HG03196 (cell line): ENCODE data around the gene RELB.
"Not testable (repeated sequence)": the region's sequence is repeated elsewhere in the genome, so short reads cannot be mapped to it uniquely, and the experiment has no call there.

Experiments
- ATAC-seq: cut with Tn5 transposase; IDR thresholded peaks from one replicate; pipeline ENCODE4 v1.9.1; 2021; ENCODE audit not compliant: unreplicated experiment

Gene RELB

DNA sequence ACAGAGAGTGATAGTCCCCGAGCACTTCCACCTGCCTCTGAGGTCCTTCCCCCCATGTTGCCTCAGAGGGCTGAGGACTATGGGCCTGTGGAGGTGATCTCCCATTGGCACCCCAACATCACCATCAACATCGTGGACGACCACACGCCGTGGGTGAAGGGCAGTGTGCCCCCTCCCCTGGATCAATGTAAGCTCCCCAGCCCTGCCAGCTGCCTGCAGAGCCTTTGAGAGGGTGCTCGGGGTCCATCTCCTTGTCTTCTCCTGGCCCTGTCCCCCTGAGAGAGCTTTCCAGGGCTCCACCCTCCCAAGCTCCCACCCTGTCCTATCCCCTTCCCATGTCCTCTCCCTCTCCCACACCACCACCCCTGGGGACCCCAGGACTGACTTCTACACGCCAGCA, 14.9 kb upstream of the RELB start:
- no peak for ATAC-seq

DNA sequence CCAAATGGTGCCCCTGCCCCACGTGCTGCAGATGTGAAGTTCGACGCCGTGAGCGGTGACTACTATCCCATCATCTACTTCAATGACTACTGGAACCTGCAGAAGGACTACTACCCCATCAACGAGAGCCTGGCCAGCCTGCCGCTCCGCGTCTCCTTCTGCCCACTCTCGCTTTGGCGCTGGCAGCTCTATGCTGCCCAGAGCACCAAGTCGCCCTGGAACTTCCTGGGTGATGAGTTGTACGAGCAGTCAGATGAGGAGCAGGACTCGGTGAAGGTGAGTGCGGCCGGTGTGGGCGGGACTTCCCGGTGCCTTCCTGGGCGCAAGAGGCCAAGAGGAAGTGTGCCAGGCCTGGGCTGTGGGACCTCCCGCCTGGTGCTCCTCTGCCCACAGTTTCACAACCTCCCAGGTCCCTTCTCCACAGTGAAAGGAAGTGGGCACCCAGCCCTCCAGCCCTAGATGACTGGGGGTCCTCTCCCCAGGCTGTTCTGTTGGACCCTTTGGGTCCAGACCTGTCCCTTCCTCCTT, 14.1 kb upstream of the RELB start:
- no peak for ATAC-seq

DNA sequence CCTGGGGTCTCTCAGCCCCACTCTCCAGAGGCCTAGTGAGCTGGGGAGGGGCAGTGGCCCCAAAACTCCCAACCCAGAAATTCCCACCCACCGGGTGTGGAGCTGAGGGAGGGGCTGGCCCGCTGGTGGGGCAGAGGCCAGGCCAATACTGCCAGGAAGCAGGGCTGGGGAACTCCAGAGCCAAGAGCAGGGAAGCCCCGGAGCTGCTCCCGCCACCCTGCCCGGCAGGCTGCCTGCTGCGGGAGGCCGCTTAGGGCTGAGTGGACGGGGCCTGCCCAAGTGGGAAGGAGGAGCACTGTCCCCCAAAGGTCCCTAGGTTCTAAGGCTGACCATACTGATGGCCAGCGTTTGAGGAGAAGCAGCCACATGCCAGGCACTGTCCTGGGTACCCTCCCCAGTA, 13.0 kb upstream of the RELB start:
- no peak for ATAC-seq

DNA sequence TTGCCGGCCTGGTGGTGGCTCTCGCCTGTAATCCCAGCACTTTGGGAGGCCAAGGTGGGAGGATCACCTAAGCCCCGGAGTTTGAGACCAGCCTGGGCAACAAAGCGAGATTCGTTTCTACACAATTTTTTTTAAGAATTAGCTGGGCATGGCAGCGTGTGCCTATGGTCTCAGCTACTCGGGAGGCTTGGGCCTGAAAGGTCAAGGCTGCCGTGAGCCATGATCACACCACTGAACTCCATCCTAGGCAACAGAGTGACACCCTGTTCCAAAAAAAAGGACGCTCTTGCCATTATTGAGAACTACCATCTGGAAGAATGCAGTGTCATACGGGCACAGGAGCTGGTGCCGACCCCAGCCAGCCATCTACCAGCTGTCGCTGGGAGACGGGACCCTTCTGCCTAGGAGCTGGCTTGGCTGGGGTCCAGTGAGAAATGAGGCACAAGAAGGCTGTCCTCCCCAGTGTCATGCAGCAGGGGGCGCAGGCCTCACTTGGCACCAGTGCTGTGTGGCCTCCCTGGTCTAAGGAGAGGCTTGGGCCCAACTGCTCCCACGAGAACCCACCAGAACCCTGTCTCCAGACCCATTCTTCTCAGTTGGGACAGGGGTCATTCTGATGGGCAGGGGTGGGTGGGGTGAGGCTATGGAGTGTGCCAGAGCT, 12.2 kb upstream of the RELB start:
- ATAC-seq = no peak

DNA sequence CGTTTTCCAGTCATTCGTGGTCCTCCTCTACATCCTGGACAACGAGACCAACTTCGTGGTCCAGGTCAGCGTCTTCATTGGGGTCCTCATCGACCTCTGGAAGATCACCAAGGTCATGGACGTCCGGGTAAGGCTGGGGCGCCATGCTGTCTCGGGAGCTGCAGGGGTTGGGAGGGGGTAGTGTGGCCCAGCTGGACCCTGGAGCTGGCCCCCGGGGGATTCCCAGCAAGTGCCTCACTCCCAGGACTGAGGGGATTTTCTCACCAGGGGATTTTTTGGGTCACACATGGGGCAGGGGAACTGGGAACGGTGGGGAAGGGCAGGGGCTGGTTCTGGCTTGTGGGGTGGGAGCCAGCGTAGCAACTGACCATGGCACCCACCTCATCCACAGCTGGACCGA, 10.8 kb upstream of the RELB start:
- ATAC-seq = no peak

DNA sequence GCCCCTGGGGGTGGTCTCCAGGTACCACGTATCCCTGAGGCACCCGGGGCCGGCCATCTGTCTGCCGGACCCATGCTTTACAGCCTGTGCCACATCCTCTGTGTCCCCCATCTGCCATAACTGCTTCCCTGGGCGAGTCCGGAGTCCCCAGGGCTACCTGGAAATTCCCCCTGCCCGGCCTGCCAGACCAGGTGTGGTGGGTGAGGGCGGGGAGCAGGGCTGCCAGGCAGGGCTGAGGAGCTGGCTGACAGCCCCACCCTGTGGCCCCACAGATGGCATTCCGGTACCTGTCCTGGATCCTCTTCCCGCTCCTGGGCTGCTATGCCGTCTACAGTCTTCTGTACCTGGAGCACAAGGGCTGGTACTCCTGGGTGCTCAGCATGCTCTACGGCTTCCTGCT, 10.3 kb upstream of the RELB start:
- ATAC-seq = no peak

DNA sequence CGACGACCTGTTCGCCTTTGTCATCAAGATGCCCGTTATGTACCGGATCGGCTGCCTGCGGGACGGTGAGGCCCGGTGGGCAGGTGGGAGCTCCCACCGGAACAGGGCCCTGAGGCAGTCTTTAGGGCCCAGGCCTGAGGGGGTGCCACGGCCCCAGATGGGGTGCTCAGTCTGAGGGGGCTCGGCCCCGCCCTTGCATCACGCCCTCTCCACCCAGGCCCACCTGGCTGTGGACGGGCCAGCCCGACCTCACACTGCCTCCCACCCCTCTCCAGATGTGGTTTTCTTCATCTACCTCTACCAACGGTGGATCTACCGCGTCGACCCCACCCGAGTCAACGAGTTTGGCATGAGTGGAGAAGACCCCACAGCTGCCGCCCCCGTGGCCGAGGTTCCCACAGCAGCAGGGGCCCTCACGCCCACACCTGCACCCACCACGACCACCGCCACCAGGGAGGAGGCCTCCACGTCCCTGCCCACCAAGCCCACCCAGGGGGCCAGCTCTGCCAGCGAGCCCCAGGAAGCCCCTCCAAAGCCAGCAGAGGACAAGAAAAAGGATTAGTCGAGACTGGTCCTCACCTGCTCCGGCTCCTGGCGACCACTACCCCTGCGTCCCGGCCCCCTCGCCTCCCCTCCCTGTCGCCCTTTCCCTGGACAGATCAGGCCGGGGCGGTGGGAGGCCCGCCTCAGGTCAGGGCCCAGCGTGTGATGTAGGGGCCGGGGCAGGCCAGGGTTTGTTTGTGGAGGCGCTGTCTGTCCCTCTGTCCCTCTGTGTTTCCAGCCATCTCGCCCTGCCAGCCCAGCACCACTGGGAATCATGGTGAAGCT, 8.7 kb upstream of the RELB start:
- no peak for ATAC-seq

DNA sequence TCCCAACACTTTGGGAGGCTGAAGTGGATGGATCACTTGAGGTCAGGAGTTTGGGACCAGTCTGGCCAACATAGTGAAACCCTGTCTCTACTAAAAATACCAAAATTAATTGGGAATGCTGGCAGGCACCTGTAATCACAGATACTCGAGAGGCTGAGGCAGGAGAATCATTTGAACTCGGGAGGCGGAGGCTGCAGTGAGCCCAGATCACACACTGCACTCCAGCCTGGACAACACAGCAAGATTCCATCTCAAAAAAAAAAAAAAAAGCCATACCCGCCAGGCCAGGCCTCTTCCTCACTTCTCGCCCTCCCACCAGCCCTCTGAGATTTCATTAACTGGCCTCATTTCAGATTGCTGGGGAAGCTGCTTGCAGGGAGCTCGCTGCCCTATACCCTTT, 7.7 kb upstream of the RELB start:
- no peak for ATAC-seq

DNA sequence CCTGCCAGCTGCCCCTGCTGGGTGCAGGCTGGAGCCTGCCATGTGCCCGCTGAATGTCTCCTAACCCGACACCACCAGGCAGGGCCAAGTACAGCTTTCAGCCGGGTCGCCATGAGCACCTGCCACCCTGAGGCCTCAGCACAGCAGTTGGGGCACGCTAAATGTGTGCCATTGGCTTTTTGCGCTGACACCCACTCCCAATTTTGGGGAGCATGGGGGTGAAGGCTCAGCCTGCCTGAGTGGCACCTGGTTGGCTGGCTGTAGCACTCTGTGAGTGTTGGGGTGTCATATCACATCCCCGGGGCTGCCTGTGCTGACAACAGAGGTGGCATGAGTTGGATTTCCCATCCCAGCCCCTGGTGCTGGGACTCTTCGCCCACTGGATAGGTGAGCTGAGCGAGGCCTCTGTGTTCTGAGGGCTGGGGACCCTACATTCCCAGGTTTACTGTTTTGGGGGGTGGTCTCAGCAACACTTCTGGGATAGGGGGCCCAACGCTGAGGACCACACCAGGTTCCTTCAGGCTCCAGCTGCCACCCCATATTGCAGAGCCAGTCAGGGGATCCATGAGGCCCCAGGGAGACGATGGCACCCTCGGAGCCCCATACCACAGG, 7.2 kb upstream of the RELB start:
- ATAC-seq = no peak

DNA sequence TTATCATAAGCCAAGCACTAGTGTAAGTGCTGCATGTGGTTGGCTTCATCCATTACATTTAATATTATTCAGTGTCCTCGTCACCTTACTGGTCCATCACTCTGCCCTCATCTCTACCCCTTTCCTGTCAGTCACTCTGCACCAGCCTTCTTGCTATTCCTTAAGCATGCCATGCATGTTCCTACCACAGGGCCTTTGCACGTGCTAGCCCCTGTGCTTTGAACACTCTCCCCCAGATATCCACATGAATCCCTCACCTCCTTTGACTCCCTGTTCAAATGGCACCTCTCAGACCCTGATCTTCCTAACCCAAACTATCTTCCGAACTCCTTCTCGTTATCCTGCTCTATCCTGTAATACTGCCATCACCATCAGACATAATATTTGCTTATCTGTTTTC, 3.2 kb upstream of the RELB start:
- ATAC-seq = no peak

DNA sequence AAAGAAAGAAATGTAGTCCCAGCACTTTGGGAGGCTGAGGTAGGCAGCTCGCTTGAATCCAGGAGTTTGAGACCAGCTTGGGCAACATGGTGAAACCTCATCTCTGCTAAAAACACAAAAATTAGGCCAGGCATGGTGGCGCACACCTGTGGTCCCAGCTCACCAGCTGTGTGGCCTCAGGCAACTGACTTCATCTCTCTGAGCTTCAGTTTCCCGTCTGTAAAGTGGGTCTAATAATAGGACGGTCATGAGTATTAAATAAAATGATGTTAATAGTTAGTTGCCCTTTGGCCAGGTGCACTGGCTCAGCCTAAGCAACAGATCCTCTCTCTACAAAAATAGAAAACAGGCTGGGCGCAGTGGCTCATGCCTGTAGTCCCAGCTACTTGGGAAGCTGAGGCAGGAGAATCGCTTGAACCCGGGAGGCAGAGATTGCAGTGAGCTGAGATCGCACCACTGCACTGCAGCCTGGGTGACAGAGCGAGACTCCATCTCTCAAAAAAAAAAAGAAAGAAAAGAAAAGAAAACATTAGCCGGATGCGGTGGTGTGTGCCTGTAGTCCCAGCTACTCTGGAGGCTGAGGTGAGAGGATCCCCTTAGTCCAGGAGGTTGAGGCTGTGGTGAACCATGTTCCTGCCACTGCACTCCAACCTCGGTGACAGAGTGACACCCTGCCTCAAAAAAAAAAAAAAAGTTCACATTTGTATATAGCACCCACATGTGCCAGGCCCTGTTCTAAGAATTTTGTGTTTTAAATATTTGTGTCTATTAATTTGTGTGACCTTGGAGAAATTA, 1.9 kb upstream of the RELB start:
- ATAC-seq = not testable (repeated sequence)

DNA sequence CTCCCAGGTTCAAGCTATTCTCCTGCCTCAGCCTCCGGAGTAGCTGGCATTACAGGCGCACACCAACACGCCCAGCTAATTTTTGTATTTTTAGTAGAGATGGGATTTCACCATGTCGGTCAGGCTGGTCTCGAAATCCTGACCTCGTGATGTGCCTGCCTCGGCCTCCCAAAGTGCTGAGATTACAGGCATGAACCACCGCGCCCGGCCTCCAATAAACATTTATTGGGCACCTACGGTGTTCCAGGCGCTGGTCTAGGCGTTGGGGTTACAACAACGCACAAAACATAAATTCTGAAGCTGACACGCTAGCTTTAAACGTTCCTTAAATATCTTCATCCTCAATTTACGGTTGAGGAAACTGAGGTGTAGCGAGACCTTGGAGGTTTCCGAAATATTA, 599 bp upstream of the RELB start:
- ATAC-seq = not testable (repeated sequence)

DNA sequence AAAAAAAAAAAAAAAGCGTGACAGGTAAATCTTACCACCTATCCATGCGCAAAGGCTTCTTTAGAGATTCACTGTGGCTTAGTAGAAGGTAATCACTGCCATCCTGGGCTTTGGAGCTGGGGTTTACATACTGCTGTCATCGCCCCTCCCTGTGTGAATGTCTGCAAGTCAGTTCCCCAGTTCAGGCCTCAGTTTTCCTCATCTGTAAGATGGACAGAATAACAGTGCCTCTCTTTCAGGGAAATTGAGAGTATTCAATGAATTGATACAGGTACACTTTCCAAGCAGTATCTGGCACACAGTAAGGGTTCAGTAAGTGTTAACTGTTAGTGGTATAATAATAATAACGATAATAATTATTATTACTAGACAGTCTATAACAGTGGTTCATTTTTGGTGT, 2.2 kb downstream of the RELB start:
- ATAC-seq = no peak

DNA sequence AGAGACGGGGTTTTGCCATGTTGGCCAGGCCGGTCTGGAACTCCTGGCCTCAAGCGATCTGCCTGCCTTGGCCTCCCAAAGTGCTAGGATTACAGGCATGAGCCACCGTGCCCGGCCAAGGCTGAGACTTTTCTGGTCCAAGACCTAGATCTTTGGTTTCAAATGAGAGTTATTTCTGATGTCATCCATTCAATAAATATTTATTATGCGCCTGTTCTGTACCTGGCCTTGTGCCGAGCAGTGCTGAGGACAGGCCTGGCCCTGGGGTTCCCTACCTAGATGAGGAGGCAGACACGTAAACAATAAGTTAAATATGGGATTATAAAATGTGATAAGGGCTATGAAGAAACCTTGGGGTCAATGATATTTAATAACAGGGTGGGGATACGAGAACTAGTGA, 4.5 kb downstream of the RELB start:
- ATAC-seq = no peak

DNA sequence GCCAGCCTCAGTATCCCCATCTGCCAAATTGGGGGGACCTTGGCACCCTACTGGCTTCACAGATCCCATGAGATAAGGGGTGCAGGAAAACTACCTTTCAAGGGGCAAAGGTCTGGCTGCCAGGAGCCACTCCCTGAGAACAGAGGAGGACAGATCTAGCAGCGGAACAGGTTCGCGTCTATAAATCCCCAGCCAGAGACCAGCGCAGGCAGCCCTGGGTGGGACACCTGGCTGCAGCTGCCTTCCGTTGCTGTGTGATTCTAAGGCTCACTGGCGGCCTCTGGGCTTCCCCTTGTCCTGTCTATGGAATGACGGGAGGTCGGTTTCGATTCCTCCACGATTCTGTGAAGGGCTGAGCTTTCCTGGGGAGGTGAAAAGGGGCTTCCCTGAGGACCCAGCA, 7.3 kb downstream of the RELB start:
- no peak for ATAC-seq

DNA sequence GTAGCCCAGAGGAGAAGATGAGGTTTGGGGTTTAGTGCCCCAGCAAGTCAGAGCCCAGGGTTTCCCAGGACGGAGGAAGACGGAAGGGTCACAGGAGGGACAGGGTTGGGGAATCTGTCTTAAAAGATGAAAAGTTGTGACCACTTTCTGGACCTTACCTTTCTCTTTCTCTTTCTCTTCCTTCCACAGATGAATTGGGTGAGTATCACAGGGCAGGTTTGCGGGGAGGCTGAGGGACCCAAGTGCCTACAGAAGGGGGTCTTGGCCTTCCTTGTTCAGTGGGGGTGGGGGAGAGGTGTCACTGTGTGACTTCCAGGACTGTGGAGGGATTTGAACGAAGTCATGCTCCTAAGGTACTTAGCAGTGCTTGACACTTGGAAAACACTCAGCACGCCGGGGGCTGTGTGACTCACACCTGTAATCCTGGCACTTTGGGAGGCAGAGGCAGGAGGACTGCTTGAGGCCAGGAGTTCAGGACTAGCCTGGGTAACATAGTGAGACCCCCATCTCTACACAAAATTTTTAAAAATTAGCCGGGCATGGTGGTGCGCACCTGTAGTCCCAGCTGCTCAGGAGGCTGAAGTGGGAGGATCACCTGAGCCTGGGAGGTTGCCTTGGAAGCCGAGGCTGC, 8.5 kb downstream of the RELB start:
- no peak for ATAC-seq

DNA sequence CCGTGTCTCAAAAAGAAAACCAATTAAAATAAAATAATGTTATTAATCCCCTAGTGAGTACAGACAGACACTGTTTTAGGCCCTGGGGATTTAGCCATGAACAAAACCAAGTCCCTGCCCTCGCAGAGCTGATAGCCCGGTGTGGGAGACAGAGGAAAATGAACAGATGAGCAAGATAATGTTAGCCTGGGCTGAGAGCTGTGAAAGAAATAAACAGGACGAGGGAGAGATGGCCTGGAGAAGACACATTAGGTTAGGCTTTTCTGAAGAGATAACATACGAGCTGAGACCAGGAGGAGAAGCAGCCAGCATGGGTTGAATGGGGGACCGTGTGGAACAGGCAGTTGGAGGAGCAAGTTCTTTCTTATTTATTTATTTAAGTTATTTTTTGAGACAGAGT, 9.0 kb downstream of the RELB start:
- ATAC-seq = no peak

DNA sequence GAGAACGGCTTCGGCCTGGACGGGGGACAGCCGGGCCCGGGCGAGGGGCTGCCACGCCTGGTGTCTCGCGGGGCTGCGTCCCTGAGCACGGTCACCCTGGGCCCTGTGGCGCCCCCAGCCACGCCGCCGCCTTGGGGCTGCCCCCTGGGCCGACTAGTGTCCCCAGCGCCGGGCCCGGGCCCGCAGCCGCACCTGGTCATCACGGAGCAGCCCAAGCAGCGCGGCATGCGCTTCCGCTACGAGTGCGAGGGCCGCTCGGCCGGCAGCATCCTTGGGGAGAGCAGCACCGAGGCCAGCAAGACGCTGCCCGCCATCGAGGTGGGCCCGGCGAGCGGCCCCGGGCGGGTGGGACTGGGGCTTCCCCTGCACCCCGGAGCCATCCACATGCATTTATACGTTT, 10.7 kb downstream of the RELB start:
- no peak for ATAC-seq

DNA sequence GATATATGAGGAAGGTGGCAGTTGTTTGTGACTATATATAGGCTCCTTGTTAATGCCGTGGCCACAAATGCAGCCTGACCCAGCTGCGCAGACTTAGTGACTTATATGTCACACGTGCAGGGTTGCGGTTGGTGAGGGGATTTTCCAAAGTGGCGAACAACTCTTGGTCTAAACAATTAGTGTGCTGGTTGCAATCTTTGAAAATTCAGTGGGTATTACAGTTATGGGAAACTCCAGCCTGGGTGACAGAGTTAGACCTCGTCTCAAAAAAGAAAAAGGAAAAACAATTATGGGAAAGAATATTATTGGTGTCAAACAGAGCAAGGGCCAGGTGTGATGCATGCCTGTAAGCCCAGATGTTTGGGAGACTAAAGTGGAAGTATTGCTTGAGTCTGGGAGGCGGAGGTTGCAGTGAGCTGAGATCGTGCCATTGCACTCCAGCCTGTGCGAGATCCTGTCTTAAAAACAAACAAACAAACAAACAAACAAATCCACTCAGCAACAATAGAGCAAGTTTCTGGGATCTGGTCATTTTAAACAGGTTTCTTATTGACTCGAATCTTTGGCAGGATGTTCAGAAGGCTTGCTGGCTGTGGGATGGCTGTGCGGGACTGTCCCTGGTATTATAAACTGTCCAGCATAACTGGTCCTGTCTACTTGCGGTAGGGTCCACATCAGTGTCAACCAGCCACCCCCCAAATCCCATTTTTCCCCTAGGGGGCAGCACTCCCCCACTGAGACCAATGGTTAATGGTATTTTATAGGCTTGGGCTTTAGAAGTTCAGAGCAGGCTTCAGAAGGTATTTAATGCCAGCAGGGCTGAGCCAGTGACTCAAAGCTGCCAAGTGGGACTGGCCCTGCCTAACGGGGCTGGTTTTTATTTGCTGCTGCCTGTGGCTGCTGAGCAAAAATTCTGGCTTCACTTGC, 15.4 kb downstream of the RELB start:
- ATAC-seq = peak; percentile 69

DNA sequence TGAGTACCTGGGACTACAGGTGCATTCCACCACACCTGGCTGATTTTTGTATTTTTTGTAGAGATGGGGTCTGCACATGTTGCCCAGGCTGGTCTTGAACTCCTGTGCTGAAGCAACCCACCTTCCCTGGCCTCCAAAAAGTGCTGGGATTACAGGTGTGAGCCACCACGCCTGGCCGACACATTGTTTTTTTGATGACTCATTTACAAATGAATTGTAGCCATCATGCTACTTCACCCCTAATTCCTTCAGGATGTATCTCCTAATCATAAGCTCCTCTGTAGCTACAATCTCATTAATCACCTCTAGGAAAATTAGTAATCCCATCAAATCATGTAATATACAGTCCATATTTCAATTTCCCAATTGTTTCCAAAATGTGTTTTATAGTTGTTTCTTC, 17.9 kb downstream of the RELB start:
- ATAC-seq = no peak
